ENCODE results near the gene TMEM81.

DNA sequence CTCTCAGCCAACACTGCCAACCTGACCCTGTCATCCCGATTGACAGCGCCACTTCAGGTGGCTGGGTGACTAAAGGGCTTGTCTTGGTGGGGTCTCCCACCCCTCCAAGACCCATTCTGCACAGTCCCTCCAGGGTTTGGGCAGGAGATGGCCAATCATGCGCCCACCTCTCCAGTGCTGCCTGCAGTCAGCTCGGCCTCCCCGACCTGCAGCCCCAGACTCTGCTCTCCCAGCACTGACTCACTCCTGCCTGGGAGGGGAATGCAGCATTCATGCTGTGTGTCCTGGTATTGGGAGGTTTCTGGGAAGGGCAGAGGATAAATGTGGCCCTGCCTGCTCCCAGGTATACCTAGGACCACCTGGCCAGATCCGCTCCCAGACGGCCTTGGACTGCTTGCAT lies 9.7 kb downstream of the TMEM81 start:
- TF ChIP-seq SUZ12 (IDR thresholded peaks at IDR 0.05; ENCODE audit: extremely low read depth, insufficient read depth, insufficient read length) (no peak), YY1 (IDR thresholded peaks at IDR 0.05; ENCODE audit: insufficient read depth, insufficient read length) (no peak), ZNF274 (IDR thresholded peaks at IDR 0.05; ENCODE audit: low read depth, low read length) (no peak)
